Central memory CD8-positive, alpha-beta T cell (primary cell): ENCODE data around the gene PLSCR3.

Experiments used
- ATAC-seq: fragments of 150-1000 bp; cut with Tn5 transposase; replicated peaks from 2 replicates; pipeline ENCODE4 v1.10.0; 2022; ENCODE audit warnings: mild to moderate bottlenecking, moderate FRiP score, moderate number of reproducible peaks; ENCODE audit not compliant: poor library complexity, severe bottlenecking; ENCODE audit errors: extremely low read depth
- DNase-seq, 2 donors: peaks; one replicate each; pipeline ENCODE4 v3.0.0; 2021; ENCODE audit warnings: low spot score in 2 of 2
- H3K27ac Mint-ChIP-seq: one replicate; pipeline ENCODE4 v1.8.0; 2022; ENCODE audit warnings: low read depth, mild to moderate bottlenecking, moderate library complexity, mixed read lengths
- H3K27me3 Mint-ChIP-seq: one replicate; pipeline ENCODE4 v1.8.0; 2022; ENCODE audit warnings: mixed read lengths
- H3K36me3 Mint-ChIP-seq: one replicate; pipeline ENCODE4 v1.8.0; 2022; ENCODE audit warnings: mild to moderate bottlenecking, moderate library complexity, mixed read lengths; ENCODE audit not compliant: insufficient read depth
- H3K4me1 Mint-ChIP-seq: one replicate; pipeline ENCODE4 v1.8.0; 2022; ENCODE audit warnings: mixed read lengths
- H3K4me3 Mint-ChIP-seq: one replicate; pipeline ENCODE4 v1.8.0; 2022; ENCODE audit warnings: mild to moderate bottlenecking, moderate library complexity, mixed read lengths
- H3K9me3 Mint-ChIP-seq: one replicate; pipeline ENCODE4 v1.8.0; 2022; ENCODE audit warnings: mixed read lengths

The PLSCR3 gene

DNA sequence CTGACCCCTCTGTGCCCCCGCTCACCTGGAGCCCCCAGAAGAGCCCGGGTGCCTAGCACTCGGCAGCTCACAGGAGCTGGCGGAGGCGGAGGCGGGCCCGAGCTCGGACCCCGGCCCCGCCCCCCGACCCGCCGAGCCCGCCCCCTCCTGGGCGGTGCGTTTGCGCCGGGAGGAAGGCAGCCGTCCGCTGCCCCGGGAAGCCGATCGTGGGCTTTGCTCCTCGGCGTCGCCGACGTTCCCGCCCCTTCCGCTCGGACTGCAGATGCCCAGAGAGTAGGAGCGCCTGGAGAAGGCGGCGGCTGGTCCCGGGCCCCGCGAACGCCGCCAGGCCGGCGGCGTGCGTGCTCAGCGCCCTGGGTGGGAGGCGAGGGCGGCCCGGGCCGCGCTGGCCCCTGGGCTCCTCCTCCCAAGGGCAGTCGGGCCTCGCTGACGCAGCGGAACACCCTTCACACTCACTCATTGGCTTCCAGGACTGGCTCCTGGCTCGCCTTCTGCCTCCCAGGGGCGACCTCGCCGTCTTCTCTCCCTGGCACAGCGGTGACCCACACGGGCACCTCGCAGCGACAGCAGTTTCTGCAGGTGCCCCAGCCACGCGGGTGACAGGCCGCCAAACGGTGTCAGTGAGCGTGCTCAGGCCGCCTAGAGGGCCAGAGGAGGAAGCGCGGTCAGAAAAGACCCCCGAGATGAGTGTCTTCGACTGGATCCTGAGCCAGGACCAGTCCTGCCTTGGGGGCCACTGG, at the start of gene PLSCR3:
TSS of gene PLSCR3 (minus strand) at position 74 of the 740 bp plus-strand sequence. CDS start 415 bp downstream, outside the sequence.
- peak within 1 kb of the TSS; percentile 94 for H3K4me3 Mint-ChIP-seq
- peak; percentile 88 for ATAC-seq
- peak; percentile 69 to 74 for DNase-seq
- peaks cover 14% of the 10 kb centered on the region for H3K36me3 Mint-ChIP-seq
- no peaks in the 10 kb centered on the region for H3K27me3 Mint-ChIP-seq
- no peaks in the 10 kb centered on the region for H3K9me3 Mint-ChIP-seq
- peaks cover 29% of the 10 kb centered on the region for H3K4me1 Mint-ChIP-seq
- H3K27ac Mint-ChIP-seq, result peak within 1 kb of the TSS; percentile 88

DNA sequence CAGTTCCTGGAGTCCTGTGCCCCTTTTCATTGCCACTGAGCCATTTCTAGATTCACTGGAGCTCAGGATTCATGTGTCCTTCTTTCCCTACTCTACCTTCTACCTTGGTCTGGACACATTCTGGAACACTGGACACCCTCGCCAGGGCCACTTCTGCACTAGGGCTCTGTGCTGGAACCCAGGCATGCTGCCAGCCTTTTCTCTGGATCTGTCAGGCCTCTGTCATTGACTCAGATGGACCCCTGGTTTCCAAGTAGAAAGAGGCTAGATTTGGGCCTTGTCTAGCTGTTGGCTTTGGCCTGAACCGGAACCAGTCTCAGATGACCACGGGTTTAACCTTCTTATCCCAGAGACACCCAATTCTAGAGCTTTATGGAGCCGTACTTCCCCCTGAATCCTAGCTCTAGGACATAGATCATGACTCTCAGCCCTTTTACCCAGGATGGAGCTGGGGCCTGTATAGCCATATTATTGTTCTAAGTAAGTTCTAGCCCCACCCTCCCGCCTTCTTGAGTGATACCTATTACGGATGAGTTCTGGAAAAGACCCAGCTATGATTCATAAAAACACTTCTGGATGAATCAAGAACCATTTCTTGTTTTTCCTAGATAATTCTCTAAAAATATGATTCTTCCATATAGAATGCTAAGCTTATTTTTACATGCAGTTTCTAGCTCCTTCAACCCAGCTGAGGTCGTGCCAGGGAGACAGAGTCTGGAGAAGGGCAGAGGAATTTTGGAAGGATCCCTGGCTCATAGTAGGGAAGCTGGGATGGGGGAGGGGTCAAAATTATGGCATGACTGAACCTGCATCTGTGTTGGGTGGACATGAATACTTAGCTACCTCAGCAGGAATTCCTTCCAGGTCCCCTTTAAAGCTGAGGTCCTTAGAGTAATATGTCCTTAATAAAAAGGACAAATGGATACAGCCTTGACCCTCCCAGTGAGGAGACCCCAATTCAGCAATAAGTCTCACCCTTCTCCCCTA, 49.5 kb upstream of the PLSCR3 start:
- peaks cover 85% of the 10 kb centered on the region for H3K27me3 Mint-ChIP-seq

DNA sequence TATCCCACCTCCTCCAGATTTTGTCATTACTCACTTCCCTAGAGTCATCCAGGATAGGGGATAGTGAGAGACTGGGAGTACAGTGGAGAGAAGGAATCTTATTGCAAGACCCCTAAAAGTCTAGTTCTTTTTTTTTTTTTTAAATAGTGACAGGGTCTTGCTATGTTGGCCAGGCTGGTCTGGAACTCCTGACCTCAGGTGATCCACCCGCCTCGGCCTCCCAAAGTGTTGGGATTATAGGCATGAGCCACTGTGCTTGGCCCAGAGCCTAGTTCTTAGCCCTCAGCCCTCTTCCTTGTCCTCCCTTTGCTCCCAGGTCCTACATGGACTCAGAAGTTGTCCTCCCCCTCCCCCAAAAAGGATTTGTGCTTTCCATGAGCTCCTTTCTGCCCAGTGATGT, 47.8 kb upstream of the PLSCR3 start:
- DNase-seq, result no peak
- no peak for ATAC-seq
- Mint-ChIP-seq H3K27ac (no peak overlapping the region), H3K27me3 (peaks cover 88% of the 10 kb centered on the region), H3K9me3 (no peaks in the 10 kb centered on the region), H3K4me3 (peak overlapping the region; percentile 40), H3K36me3 (peaks cover 13% of the 10 kb centered on the region), H3K4me1 (peaks cover 41% of the 10 kb centered on the region)

More for the DNA sequence above, 49.5 kb upstream of the PLSCR3 start:
- Mint-ChIP-seq H3K4me1 (peaks cover 32% of the 10 kb centered on the region), H3K36me3 (peaks cover 12% of the 10 kb centered on the region), H3K27ac (peak overlapping the region; percentile 59), H3K4me3 (no peak overlapping the region), H3K9me3 (no peaks in the 10 kb centered on the region)
- no peak for DNase-seq
- ATAC-seq, result no peak

GRCh38 chr17:7441266-7441665, 46.9 kb upstream of the PLSCR3 start:
- no peak overlapping the region for H3K27ac Mint-ChIP-seq
- H3K36me3 Mint-ChIP-seq, result peaks cover 17% of the 10 kb centered on the region
- peaks cover 80% of the 10 kb centered on the region for H3K27me3 Mint-ChIP-seq
- ATAC-seq, result no peak
- no peak overlapping the region for H3K4me3 Mint-ChIP-seq
- DNase-seq, result no peak
- H3K4me1 Mint-ChIP-seq, result peaks cover 49% of the 10 kb centered on the region
- H3K9me3 Mint-ChIP-seq, result no peaks in the 10 kb centered on the region

- no peaks in the 10 kb centered on the region for H3K9me3 Mint-ChIP-seq
- H3K27ac Mint-ChIP-seq, result no peak overlapping the region
- peaks cover 50% of the 10 kb centered on the region for H3K4me1 Mint-ChIP-seq
- H3K27me3 Mint-ChIP-seq, result peaks cover 75% of the 10 kb centered on the region
- ATAC-seq, result no peak
- H3K4me3 Mint-ChIP-seq, result no peak overlapping the region
- DNase-seq, result no peak
- peaks cover 15% of the 10 kb centered on the region for H3K36me3 Mint-ChIP-seq
These were observed 46.5 kb upstream of the PLSCR3 start for GRCh38 chr17:7440834-7441195.

DNA sequence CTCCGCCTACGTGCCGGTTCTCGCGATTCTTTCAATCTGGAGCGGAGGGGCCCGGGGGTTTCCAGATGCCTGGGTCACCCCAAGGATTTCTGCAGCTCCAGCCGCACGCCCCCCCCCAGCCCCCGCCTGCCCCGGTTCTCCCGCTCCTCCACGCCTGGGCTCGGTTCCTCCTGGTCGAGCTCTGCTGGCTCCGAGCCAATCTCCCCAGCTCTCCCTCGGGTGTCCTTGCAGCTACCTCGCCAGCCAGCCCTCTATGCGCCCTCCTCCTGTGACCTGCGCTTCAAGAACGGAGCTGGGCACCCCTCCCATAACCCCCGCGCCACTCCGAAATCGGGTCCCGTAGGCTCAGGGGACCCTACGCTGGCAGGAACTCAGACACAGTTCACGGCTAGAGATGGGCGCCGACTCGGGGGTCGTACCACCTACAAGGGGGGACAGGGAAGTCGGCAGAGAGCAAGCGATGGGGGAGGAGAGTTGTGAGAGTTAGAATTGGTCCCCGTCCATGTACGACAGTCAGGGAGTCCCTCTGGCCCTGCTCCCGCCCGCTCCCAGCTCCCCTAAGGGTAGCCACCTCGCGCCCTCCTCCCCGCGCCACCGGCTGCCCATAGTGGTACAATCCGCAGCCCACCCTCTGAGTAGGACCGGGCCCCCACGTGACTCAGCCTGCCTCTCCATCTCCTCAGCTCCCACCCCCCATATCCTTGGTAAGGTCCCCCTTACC, 45.9 kb upstream of the PLSCR3 start:
- H3K36me3 Mint-ChIP-seq, result peaks cover 16% of the 10 kb centered on the region
- DNase-seq, result no peak
- H3K9me3 Mint-ChIP-seq, result no peaks in the 10 kb centered on the region
- peaks cover 70% of the 10 kb centered on the region for H3K27me3 Mint-ChIP-seq
- peaks cover 44% of the 10 kb centered on the region for H3K4me1 Mint-ChIP-seq
- no peak for ATAC-seq
- peak overlapping the region; percentile 56 for H3K27ac Mint-ChIP-seq
- H3K4me3 Mint-ChIP-seq, result peak overlapping the region; percentile 69

DNA sequence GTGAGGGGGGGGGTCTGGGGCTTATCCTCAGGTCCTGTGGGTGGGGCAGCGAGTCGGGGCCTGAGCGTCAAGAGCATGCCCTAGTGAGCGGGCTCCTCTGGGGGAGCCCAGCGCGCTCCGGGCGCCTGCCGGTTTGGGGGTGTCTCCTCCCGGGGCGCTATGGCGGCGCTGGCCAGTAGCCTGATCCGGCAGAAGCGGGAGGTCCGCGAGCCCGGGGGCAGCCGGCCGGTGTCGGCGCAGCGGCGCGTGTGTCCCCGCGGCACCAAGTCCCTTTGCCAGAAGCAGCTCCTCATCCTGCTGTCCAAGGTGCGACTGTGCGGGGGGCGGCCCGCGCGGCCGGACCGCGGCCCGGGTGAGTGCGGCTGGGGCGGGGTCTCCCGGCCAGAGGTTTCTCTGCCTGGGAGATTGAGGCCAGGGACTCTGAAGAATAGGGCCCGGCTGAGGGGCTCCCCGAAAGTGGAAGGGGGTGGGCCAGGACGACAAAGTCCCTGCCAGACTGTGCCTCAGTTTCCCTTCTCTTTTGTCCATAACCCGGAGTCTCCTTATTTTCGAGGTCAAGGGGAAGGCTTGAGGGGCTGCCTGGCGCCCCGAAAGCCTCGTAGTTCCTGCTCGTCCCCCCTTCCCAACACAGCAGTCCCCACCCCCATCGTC, 45.3 kb upstream of the PLSCR3 start, which contains the start of gene FGF11:
TSS of gene FGF11 (plus strand) at position 51 of the 651 bp plus-strand sequence. CDS start at position 160, 109 bp downstream.
- Mint-ChIP-seq H3K27ac (peak within 1 kb of the TSS; percentile 56), H3K4me3 (peak within 1 kb of the TSS; percentile 95), H3K4me1 (peaks cover 40% of the 10 kb centered on the region), H3K27me3 (peaks cover 66% of the 10 kb centered on the region), H3K9me3 (no peaks in the 10 kb centered on the region), H3K36me3 (peaks cover 19% of the 10 kb centered on the region)
- no peak for DNase-seq
- no peak for ATAC-seq

DNA sequence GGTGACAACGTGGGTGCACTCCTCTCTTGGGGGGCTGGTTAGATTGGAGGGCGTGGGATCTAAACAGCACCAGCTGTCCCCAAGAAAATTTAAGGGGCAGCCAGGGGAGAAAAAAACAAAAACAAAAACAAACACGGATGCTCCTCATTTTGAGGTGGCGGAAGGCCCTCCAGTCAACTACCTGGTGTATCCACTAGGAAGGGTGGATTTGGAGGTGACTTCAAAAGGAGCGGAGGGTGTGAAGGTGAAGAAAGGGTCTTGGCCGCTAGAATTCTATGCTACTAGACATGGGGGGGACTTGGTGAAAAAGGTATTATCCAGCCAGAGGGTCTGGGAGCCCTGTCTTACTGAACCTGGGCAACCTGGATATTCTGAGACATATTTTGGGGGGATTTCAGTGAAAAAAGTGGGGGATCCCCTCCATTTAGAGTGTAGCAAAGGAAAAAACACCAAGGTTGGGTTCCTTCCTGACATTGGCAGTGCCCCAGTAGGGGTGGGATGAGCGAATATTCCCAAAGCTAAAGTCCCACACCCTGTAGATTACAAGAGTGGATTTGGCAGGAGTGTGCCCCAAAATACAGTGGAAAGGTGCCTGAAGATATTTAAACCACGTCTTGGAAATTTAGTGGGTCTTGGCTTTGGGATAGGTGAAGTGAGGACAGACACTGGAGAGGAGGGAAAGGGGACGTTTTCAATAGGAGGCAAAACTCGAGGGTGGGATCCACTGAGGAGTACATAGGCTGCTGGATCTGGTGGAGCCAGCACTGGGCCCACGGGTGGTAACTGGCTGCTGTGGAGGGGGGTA, 44.5 kb upstream of the PLSCR3 start:
- Mint-ChIP-seq H3K27ac (no peak overlapping the region), H3K27me3 (peaks cover 59% of the 10 kb centered on the region), H3K4me3 (peak overlapping the region; percentile 95)

DNA sequence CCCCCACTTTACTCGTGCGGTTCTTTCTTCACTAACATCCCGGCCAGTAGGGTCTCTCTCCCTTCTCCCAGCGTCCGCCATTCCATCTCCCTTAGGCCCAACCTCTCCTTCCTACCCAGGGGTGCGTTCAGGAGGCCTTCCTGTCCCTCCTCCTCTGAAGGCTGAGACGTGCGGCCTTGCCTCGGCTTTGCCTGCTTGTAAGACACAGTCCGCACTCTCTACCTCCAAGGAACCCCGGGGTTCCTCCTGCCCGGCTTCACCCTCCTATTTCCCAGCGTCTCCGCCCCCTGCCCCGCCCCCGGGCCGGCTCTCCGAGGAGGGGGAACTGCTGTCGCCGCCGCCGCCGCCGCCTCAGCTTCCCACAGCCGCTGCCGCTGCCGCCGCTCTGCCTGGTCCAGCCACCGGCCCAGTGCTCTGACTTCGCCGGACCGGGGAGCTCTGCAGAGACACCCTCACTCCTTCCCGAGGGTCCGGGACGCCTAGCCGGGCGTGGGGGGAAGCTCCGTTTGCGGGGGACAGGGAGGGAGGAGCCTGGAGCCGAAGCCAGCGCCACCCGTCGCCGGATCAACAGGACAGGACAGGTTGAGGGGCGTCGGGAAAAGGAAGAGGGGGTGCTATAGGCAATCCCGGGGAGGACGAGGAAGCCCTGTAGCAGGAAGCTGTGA, 43.8 kb upstream of the PLSCR3 start:
- H3K36me3 Mint-ChIP-seq, result peaks cover 19% of the 10 kb centered on the region
- ATAC-seq (no peak), DNase-seq (no peak)
- no peak overlapping the region for H3K27ac Mint-ChIP-seq
- peaks cover 52% of the 10 kb centered on the region for H3K27me3 Mint-ChIP-seq
- H3K9me3 Mint-ChIP-seq, result no peaks in the 10 kb centered on the region
- H3K4me1 Mint-ChIP-seq, result peaks cover 40% of the 10 kb centered on the region
- peak overlapping the region; percentile 95 for H3K4me3 Mint-ChIP-seq

More for the DNA sequence above, 44.5 kb upstream of the PLSCR3 start:
- H3K4me1 Mint-ChIP-seq, result peaks cover 40% of the 10 kb centered on the region
- DNase-seq (no peak), ATAC-seq (no peak)
- peaks cover 19% of the 10 kb centered on the region for H3K36me3 Mint-ChIP-seq
- H3K9me3 Mint-ChIP-seq, result no peaks in the 10 kb centered on the region

DNA sequence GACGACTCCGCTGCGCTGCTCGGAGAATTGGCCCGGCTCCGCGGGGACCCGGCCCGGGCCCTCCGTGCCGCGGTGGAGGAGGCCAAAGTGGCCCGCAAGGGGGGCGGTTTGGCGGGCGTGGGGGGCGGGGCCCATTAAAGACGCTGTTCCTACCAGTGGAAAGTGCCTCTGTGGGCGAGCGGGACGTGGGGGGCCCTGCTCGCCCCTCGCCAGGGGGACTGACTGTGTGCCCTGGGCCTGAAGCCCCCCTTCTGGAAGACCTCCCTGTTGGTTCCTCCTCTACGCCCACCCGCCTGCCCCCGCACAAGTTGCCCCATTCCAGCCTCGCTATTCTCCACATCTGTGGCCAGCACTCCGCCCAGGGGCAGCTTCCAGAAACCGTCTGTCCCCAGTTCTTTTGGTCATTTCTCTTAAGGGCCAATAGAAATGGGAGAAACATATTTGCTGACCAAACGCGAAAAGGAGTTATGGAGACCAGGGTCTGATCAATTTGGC, 43.1 kb upstream of the PLSCR3 start:
- H3K27me3 Mint-ChIP-seq, result peaks cover 45% of the 10 kb centered on the region
- H3K4me3 Mint-ChIP-seq, result peak overlapping the region; percentile 95
- H3K27ac Mint-ChIP-seq, result peak overlapping the region; percentile 89
- no peak for ATAC-seq
- H3K4me1 Mint-ChIP-seq, result peaks cover 40% of the 10 kb centered on the region
- H3K9me3 Mint-ChIP-seq, result no peaks in the 10 kb centered on the region
- no peak for DNase-seq
- peaks cover 19% of the 10 kb centered on the region for H3K36me3 Mint-ChIP-seq
